Activated CD8-positive, alpha-beta memory T cell treated with anti-CD3 and anti-CD28 coated beads, Interleukin-2, amount 50 U/mL, for 24 hours (primary cell): ENCODE measurements around the gene TMEM187.

Experiments used
- DNase-seq: peaks from one replicate; pipeline ENCODE4 v3.0.0-alpha.2; 2020; ENCODE audit errors: extremely low read depth

The TMEM187 gene

DNA sequence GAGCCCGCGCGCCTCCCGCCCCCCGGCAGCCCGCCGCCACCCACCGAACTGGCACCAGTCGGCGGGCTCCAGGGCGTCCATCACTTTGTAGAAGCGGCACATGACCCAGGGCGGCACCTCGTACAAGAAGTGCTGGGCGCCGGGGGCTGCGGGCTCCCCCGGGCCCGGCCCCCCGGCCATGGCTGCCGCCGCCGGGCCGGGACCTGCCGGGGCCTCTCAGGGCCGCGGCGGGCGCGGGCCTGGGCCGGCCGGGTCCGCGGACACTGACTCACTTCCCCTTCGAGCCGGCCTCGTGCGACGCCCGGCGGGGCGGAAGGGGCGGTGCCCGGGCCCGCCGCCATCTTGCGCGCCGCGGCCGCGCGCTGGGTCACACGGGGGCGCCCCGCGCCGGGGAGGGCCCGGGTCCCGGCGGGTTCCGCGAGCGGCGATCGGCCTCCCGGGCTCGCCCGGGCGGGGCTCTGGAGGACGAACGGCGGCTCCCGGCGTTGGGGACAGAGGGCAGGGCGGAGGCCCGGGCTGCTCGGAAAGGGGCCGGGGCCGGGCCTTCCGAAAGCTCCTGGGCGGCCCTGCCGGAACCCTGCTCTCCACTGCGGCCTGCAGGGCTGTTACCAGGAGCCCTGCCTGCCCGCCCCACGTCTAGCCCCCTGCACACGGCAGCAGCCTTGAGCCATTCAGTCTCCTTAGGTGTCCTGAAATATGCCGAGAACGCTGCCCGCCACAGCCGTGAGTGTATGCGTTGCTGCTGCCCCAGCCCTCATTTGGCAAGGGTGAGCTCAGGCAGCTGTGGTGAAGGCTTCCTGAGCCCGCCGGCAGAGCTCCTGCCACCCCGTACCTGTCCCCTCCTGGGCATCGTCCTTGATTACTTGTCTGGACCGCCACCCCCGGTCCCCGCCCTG lies 47.3 kb downstream of the TMEM187 start, which contains the start of gene IRAK1:
TSS of gene IRAK1 (minus strand) at position 270 of the 896 bp plus-strand sequence. CDS start at position 180, 90 bp downstream.
- DNase-seq: no peak

DNA sequence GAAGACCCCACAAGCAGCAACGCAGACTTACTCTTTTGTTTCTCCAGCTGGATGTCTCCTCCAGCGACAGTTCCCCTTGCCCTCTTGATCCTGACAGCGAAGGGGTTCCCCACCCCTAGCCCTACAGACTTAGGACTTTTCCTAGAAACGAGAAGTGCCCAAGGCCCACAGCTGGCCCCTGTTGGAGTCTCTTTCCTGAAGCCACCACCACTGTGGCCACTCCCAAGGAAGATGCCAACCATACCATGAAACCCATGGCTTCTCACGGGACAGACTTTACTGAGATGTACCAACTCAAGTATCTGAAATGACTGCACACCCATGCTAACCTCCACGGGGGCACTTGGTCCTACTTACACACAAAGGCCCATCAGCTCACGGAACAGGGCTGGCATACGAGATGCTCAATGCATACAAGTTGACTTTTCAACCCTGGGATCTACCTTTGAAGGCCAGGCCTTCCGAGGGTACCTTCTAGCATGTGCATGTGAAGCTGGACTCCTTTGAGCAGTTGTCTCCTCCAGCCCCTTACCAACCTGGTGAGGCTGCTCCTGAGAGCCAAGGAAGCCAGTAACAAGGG lies 48.1 kb downstream of the TMEM187 start:
- no peak for DNase-seq

DNA sequence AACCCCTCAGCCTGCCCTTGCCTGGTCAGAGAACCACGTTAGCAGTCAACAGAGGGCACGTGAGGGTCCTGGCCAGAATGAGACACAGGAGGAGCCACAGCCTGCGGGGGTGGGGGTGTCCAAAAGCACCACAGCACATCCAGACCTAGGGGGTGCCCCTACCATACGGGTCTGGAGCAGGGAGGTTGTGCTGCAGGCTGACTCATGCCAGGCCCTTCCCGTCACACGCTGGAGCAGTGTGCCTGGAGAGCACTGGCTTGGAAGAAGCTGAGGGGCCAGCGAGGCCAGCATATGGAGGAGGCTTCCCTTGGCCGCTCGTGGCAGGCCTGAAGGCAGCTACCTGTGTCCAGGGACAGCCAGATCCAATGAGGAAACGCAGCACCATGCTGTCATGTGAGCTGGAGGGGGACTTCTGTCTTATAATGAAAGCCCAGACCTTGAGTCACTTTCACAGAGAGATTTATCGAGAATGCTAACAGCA lies 48.6 kb downstream of the TMEM187 start:
- no peak for DNase-seq

DNA sequence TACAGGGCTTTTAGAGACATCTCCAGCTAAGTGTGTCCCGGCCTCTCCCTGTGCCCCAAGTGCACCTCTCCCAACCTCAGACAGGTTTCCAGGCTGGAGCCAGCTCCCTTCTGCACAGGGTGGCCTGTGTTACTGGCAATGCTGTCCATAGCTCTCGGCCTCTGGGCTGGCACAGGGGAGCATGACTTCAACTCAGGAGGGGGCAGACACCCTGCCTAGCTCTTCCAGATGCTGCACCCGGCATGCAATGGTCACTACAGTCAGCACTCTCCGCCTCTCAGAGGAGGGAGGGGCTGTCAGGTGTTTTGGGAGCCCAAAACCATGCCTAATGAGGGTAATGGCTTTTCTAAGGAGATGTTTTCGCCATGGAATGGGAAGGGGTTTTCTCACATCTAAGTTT lies 49.6 kb downstream of the TMEM187 start:
- no peak for DNase-seq

DNA sequence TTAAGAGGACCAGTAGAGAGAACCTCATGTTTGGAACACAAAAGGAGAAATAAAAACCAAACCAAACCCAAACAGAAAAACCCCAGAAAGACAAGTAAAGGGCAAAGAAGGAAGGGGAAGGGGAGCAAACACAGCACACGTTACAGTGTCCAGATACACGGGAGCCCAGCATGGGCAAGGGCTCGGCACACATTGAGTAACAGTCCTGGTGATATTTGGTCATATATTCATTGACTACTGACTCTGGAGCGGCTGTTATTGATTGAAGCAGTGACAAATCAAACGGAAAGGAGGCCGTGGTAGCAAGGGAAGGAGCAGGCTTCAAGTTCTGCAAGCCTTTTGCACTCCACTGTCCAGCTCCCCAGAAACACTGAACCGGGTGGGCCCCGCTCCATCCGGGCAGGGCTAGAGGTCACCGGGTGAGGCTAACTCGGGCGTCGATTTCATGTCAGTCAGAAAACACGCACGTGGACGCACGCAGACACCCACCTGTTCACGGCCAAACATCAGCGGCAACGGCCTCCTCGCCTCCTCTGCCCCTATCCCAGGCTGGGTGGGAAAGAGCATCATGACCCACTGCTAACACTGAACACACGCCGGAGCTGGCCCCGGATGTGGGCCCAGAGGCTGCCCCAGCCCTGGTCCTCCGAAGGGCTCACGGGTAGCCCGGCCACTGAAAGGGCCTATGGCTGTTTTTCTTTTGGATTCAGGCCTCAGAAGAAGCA lies 50.9 kb downstream of the TMEM187 start:
- no peak for DNase-seq

DNA sequence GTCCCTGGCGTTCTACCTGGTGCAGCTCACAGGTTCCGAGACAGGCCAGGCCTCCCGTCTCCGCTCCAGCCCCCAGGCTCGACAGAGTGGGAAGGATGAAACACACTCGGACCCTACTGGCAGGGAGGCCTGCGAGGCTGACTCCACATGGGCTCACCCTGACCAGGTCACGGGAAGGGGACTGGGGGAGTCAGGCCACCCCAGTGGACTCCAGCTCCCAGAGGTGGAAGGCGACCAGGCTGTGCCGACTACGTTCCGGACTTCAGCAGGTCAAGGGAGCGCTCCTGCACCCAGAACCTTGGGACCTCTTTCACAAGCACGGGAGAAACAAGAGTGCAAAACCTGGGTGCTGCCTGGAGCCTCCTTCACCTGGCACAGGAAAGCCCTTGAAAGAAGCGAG lies 51.7 kb downstream of the TMEM187 start:
- no peak for DNase-seq

DNA sequence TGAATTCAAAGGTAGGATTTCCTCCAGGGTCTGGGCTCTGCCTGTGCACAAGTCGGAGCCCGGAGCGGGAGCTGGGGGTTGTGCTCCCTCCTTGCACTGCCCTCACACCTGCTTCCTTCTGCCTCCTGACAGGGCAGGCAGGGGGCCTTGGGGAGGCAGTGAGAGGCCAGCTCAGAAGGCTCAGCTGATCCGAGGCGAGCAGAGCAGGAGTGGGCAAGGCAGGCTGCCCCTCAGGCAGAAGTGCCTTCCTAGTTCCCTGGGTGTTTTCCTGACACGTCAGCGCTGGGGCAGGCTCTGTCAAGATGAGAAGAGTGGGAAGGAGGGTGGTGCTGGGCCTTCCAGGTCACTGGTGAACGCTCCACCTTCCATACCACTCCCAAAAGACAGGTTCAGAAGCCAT lies 52.7 kb downstream of the TMEM187 start:
- no peak for DNase-seq

DNA sequence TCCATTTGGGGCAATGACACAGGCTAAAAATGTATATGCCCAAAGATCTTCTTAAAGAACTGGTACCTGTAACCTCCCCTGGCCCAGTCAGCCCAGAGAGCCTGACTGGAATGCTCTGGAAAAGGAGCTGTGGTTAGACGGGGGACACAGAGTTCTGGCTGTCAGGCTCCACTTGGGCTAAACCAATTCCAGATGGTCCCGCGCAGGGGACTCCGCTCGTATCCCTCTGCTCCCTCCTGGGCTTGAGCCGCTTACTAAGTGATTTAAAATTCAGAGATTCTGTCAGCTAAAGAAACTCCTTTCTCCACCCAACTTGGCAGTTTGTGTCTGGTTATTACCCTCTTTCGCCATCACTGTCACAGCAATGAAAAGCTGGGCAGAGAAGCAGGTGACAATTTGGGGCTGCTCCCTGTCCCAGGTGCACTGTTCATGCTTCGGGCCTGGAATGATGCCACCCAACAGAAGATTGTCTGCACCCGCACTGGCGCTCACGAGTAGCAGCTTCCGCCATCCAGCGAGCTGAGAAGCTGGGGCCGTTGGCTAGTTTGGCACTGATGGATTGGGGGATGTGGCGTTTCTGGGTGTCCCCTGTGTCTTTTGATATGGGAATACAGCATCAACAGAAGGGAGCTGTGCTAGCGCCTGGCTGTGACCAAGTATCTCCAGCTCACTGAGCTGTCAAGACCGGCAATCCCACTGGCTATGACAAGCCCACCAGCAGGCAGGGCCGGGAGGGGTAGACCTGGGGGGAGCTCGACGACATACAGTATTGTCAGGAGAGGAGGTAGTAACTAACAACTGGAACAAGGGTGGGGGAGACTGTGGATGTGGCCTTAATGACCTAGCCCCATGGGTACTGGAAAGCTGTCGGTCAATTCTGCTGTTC lies 53.8 kb downstream of the TMEM187 start:
- DNase-seq: no peak

DNA sequence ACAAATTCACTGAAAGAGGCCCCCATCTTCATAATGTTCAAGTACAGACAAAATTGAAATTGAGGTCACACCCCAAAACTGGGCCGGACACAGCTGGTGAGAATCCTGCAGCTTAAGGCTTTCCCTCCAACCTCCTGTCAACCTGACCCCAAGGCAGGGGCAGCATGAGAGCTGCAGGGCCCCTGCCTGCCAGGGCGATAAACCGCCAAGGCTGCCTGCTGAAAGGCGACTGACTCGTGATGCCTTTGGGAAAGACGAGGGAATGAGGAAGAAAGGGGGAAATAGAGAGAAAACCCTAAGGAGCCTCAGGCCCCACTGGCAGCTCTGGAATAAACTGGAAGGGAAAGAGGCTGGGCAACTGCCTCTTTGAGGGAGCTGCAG lies 54.5 kb downstream of the TMEM187 start:
- no peak for DNase-seq

DNA sequence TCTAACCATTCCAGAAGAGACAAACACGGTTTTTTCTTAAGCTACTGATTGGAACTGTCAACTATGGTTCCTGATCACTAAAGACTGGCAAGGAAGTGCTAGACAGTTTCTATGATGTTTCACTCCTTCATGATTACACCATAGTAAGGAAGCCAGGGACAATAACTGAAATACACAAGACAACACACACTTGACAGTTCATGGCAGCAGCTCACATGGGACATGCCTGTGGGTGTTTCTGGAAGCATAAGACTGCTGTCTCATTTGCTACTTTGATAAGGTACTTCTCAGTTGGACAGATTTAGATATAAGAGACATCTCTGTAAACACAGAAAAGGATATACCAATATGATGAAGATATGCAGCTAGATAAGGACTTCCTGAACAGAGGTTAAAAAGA lies 55.4 kb downstream of the TMEM187 start:
- no peak for DNase-seq

DNA sequence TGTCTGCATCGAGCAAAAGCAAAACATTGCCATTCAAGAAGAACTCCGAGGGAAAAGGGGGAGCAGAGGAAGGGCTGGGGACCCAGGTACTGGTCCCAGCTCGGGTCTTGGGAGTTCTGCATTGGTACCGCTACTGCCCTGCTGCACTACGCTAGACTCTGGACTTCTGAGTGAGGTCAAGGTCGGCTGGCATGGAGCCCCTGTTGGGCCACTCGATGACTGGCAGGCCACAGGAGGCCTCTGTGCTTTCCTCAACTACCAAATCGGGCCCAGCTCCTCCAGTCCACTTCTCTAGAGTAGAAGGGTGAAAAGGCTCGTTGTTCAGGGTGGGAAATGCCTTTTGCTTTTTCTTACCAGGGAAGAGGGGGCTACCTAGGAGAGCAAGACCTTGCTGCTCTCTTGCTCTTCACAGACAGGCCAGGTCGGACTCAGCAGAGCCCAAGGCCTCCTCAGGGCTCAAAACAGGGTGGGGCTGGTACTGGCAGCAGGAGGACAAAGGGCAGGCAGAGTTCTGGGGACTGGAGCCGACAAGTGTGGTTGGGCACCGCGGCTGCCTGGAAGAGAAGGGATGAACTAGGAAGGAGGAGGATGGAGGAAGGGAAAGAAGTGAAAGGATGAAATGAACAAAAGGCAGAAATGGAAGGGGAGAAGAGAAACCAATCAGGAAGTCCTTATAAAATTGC lies 56.1 kb downstream of the TMEM187 start:
- no peak for DNase-seq

DNA sequence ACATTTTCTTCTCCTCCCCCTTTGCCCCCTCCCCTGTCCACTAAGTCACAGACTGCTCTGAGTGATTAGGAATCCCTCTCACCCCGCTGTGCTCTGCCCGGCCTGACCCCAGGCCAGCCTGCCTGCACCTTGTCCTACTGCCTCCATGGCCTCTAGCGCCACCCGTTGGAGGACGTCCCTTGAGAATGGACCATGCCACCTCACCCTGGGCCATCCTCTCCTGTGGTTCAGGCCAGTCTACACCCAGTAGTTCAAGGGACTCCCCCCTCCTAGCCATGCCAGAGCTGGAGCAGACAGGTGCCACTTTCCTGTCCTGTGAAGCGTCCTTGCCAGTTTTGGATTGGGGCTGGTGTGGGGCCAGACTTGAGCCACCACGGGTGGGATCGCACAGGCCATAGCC lies 56.9 kb downstream of the TMEM187 start:
- DNase-seq: no peak

DNA sequence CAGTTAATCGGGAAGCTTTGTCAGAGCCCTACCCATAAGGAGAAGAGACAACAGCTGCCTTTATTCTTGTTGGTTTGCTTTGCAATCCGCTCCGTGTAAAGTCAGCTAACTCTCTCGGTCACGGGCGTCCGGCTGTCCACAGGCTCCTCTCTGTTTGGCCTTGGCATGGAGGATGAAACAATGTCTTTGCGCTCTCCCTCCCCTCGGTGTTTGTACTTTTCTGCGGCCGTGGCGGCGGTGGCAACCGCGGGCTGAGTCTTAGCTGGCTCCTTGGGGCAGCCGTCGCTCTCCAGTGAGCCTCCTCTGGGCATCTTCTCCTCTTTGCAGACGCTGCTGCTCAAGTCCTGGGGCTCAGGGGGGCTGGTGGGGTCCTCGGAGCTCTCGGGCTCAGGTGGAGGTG lies 57.7 kb downstream of the TMEM187 start:
- no peak for DNase-seq

DNA sequence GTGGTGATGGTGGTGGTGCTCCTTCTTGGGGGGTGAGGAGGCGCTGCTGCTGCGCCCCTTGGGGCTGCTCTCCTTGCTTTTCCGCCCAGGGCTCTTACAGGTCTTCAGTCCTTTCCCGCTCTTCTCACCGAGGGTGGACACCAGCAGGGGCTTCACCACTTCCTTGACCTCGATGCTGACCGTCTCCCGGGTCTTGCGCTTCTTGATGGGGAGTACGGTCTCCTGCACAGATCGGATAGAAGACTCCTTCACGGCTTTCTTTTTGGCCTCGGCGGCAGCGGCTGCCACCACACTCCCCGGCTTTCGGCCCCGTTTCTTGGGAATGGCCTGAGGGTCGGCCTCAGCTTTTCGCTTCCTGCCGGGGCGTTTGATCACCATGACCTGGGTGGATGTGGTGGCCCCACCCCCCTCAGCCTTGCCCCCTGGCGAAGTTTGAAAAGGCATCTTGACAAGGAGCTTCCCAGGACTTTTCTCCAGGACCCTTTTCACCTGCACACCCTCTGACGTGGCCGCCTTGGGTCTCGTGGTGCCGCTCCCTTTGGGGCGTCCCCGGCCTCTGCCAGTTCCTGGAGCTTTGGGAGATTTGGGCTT lies 58.3 kb downstream of the TMEM187 start:
- DNase-seq: no peak

DNA sequence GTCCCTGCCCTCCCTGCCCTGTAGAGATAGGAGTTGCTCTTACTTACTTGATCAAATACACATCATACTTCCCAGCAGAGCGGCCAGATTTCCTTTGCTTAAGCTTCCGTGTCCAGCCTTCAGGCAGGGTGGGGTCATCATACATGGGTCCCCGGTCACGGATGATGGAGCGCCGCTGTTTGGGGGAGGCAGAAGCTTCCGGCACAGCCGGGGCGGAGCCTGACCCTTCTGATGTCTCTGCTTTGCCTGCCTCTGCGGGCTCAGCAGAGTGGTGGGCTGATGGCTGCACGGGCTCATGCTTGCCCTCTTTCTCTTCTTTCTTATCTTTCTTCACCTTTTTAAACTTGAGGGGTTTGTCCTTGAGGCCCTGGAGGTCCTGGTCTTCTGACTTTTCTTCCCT lies 59.6 kb downstream of the TMEM187 start:
- no peak for DNase-seq

DNA sequence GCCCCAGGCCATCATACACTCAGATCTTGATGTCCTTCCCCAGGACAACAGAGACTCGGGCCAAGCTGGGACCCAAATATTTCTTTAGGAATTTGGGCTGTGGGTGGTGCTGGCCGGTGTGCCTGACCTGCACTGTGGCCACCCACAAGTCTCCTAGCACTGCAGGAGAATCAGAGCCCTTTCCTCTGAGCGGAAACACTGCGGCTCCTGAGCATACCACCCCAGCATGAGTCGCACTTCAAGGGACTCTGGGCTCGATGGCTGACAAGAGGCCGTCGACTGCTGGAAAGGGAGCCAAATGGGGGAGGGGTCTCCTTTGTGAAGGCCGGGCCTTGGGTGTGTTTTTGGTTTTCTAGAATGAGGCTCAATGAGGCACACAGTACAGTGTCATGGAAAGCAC lies 60.1 kb downstream of the TMEM187 start:
- no peak for DNase-seq
